Hematopoietic multipotent progenitor cell treated with erythropoietin and hydrocortisone succinate and interleukin-3 and kit ligand, for 8 days (in vitro differentiated cells): ENCODE results near the gene SLIT3.

Experiments used
- DNase-seq: peaks from one replicate; pipeline ENCODE4 v3.0.0-alpha.2; 2015

SLIT3 gene

GRCh38 chr5:169300468-169301385 lies at the start of gene SLIT3:
TSS of gene SLIT3 (minus strand) at chr5:169301139. CDS start at chr5:169300709, 430 bp downstream.
- DNase-seq, result no peak

- no peak for DNase-seq
Observed at GRCh38 chr5:169350016-169350415, 49.1 kb upstream of the SLIT3 start.

- no peak for DNase-seq
Observed at GRCh38 chr5:169347786-169348185, 46.8 kb upstream of the SLIT3 start.

GRCh38 chr5:169344629-169345028 lies 43.7 kb upstream of the SLIT3 start:
- DNase-seq, result no peak

- no peak for DNase-seq
Observed at GRCh38 chr5:169343766-169344165, 42.8 kb upstream of the SLIT3 start.

GRCh38 chr5:169341556-169341955 lies 40.6 kb upstream of the SLIT3 start:
- DNase-seq, result no peak

- no peak for DNase-seq
Observed at GRCh38 chr5:169339869-169340268, 38.9 kb upstream of the SLIT3 start.

GRCh38 chr5:169336242-169336641 lies 35.3 kb upstream of the SLIT3 start:
- DNase-seq, result no peak

GRCh38 chr5:169335806-169336205 lies 34.9 kb upstream of the SLIT3 start:
- DNase-seq, result no peak

- DNase-seq, result no peak
Observed at GRCh38 chr5:169333518-169333917, 32.6 kb upstream of the SLIT3 start.

GRCh38 chr5:169331292-169331852 lies 30.4 kb upstream of the SLIT3 start:
- DNase-seq, result no peak

GRCh38 chr5:169328401-169328800 lies 27.5 kb upstream of the SLIT3 start:
- DNase-seq, result no peak

GRCh38 chr5:169325273-169325672 lies 24.3 kb upstream of the SLIT3 start:
- DNase-seq, result no peak

- DNase-seq, result no peak
Observed at GRCh38 chr5:169318556-169318955, 17.6 kb upstream of the SLIT3 start.

- DNase-seq, result no peak
Observed at GRCh38 chr5:169307646-169308045, 6.7 kb upstream of the SLIT3 start.

- DNase-seq, result no peak
Observed at GRCh38 chr5:169305366-169305765, 4.4 kb upstream of the SLIT3 start.

GRCh38 chr5:169304175-169304574 lies 3.2 kb upstream of the SLIT3 start:
- no peak for DNase-seq

GRCh38 chr5:169303119-169303515 lies 2.2 kb upstream of the SLIT3 start:
- no peak for DNase-seq

- peak; percentile 63 for DNase-seq
Observed at GRCh38 chr5:169302491-169303118, 1.7 kb upstream of the SLIT3 start.

- DNase-seq, result no peak
Observed at GRCh38 chr5:169301986-169302385, 1.0 kb upstream of the SLIT3 start.

GRCh38 chr5:169301386-169301934 lies 521 bp upstream of the SLIT3 start:
- no peak for DNase-seq

GRCh38 chr5:169299663-169300467 lies 1.1 kb downstream of the SLIT3 start:
- DNase-seq, result no peak

- DNase-seq, result no peak
Observed at GRCh38 chr5:169299191-169299662, 1.7 kb downstream of the SLIT3 start.
